HuH-7.5 (cell line): ENCODE measurements around the gene PDZK1.
"Not testable (repeated sequence)": the region's sequence is repeated elsewhere in the genome, so short reads cannot be mapped to it uniquely, and the experiment has no call there.

ENCODE experiments used
- DNase-seq: peaks from one replicate; pipeline ENCODE4 v3.0.0; 2011; ENCODE audit warnings: low spot score

Gene PDZK1

DNA sequence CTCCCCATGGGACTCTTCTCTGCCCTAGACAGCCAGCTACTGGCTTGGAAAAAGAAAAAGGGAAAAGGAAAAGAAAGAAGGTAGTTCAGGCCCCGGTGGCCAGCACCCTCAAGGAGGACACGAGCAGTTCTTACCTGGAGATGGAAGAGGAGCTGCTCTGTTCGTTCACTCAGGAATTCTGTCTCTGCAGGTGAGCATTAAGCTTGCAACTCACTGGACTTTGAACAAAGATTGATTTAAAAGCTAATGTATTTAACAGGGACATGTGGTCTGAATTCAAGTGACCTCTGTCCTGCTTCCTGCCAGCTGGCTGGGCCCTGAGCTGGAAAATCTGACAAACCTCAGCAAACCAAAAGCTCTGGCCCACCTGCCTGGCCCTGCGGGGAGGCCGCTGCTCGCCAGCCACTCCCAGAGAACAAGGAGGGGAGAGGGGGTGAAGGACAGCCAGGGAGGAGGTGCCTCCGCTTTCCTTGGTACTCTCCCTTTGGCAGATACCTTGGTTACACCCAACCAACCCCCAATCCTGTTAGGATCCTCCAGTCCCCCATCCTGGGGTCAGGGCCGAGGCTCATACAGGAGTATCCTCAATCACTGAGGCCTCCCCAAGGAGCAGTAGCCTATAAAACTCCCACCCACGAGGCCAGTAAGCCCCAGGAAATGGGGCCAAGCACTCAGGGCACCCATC is at the start of gene PDZK1:
TSS of gene PDZK1 (minus strand) at position 186 of the 685 bp plus-strand sequence. CDS start 19,347 bp downstream, outside the sequence.
- no peak for DNase-seq

GRCh38 chr1:145751491-145752037 is 44.4 kb upstream of the PDZK1 start:
- DNase-seq: no peak

DNA sequence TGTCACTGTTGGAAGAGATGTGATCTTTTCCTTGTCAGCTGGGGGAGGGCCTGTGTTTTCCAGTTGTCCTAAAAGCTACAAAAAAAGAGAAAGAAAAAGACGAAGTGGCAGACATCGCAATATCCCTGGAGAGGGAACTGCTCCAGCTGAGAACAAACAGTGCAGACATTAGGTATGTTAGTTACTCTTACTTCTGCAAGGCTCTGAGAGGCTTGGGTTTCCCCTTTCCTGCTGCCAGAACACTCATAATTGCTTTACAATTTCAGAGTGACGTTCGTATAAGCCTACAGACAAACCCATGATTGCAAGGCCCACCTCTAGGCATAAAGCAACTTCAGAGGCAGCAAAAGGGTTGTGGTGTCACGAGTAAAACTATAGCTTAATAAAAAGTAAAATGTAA is 43.3 kb upstream of the PDZK1 start:
- DNase-seq: no peak

DNA sequence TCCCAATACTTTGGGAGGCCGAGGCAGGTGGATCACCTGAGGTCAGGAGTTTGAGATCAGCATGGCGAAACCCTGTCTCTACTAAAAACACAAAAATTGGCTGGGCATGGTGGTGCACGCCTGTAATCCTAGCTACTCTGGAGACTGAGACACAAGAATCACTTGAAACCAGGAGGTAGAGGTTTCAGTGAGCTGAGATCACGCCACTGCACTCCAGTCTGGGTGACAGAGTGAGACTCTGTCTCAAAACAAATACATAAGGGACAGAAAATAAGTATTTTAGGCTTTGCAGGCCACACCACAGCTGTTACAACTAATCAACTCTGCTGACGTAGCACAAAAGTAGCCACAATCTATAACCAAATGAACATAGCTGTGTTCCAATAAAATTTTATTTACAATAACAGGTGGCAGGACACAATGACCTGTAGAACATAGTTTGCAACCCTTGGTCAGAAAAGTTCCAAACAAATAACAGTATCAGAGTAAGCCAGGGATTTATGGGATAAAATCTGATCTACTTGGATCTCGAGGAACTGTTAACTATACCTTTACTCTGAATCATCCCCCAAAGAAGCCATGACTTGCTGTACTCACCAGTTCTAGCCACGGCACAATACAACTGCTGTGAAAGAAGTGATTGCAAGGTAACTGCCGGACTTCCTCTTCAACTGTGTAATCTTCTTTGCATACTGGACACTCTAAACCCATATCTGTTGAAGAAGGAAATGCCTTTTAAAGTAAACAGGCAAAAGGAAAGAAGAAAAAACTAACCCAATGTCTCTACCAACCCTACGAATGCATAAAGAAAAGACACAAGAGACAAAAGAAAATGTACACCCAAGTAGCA is 40.5 kb upstream of the PDZK1 start:
- no peak for DNase-seq

- no peak for DNase-seq
Measured at GRCh38 chr1:145740269-145740668, 33.1 kb upstream of the PDZK1 start.

DNA sequence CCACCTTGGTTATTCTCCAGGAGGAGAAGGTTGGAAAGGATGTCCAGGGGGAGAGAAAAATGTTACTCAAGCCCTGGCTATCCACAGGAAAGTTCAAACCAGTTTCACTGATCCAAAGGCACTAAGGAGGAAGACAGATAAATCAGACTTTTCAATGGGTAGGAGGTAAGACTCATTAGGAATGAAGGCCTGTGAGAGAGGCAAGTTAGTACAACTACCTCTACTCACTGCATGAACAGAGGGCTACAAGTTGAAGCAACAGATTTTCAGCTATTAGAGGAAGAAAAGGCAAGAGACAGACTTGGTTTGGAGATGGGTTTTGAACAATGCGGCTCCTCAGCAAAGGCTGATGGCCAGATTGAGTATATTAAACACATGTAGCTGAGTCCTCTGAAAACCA is 29.0 kb upstream of the PDZK1 start:
- no peak for DNase-seq

DNA sequence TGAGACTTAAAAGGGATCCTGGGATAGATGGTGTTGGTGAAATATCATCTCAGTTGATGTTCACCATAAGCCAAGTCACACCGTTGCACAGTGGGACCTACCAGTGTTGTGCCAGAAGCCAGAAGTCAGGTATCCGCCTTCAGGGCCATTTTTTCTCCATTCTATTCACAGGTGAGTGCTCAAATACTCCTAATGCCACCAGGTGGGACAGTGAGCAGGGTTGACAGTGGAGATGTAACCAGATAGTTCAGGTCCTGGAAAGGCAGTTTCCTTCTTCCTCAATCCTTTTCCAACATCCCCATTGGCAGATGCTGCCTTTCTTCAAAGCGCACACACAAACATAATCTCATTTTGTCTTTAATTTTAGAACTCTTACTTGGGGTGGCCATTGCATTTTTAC is 23.7 kb upstream of the PDZK1 start:
- no peak for DNase-seq

- DNase-seq: no peak
Measured at GRCh38 chr1:145730467-145730866, 23.3 kb upstream of the PDZK1 start.

DNA sequence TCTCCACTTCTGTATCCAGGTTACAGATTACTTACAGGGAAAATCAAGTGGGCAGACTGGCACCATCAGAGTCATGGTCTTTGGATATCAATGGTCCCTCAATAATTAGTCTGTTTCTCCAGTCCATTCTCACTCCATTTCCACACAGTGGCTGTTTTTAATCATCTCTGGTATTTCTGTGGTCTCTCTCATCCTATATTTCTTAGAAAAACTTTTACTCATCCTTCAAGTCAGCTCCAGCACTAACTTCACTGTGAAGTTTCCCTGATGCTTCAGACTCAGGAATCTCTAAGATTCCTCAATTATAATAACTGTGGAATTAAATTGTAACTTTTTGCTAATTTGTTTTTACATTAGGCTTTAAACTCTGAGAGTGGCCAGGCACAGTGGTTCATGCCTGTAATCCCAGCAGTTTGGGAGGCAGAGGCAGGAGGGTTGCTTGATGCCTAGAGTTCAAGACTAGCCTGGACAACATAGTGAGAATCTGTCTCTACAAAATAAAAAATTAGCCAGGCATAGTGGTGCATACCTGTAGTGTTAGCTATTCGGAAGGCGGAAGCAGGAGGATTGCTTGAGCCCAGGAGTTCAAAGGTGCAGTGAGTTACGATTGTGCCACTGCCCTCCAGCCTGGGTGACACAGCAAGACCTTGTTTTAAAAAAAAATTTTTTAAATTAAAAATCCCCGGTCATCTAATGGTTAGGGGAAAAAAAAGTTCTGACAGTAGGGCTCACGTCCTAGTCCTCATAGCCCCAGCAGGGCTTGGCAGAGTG is 22.7 kb upstream of the PDZK1 start:
- DNase-seq: no peak

GRCh38 chr1:145729196-145729595 is 22.0 kb upstream of the PDZK1 start:
- DNase-seq: no peak

- DNase-seq: not testable (repeated sequence)
Measured at GRCh38 chr1:145726193-145726592, 19.0 kb upstream of the PDZK1 start.

DNA sequence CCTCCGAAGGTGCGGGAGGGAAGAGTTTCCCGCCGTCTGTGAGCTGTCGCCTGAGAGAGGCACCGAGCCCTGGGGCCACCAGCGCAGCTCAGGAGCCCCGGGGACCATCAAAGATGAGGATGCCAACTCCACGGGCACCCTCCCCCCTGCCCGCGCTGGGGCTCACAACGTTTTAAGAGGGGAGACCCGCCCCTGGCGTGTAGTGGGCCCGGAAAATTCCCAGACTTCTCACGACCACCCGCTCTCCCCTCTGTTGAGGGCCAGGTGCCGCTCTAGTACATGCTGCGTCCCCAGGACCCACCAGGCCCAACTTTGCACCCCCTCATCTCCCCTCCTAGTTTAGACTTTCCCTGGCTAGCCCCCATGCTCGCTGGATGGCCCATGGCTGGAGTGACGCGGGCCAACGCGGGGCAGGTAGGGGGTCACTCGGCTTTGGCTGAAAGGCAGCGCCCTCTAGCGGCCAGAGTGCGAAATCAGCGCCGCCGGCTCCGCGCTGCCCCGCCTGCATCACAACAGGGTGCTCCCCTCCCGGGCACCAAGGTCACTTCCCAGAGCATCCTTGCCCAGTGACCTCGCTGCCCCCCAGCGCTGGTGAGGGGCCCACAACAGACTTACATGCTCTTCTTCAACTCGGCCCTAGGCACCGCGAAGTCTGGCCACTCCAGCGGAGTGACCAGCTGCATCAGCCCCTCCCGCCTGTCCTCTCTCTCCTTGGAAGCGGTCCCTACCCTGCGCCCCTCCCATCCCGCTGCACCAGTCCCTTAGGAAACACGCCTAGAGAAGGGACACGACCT is 13.9 kb upstream of the PDZK1 start:
- peak; percentile 58 for DNase-seq

- DNase-seq: no peak
Measured at GRCh38 chr1:145720556-145720877, 13.3 kb upstream of the PDZK1 start.

- DNase-seq: no peak
Measured at GRCh38 chr1:145719230-145720079, 12.3 kb upstream of the PDZK1 start, which contains the start of gene CD160. Gene CD160, plus strand, starts transcription at chr1:145719499. Its CDS starts 8,829 bp downstream, at chr1:145728328.

- DNase-seq: not testable (repeated sequence)
Measured at GRCh38 chr1:145718465-145718864, 11.3 kb upstream of the PDZK1 start.

DNA sequence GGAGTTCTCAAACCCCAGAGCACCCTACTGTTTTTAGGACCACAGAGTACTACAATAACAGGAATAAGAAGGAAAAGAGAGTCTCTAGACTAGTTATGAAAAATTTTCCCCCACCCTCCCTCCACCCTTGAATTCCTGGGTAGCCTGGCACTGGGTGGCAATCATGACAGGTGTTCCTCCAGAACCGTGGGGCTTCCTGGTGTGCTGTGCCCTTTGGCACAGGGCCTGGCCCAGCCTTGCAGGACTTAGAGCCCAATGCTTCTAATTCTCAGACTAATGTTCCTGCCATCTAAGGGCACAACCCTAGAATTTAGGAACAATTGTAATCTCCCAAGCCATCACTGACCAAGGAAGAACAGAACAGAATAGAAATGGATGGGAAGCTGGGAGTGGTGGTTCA is 10.7 kb upstream of the PDZK1 start:
- no peak for DNase-seq

GRCh38 chr1:145716641-145717345 is 9.6 kb upstream of the PDZK1 start:
- no peak for DNase-seq

- no peak for DNase-seq
Measured at GRCh38 chr1:145714524-145715111, 7.5 kb upstream of the PDZK1 start.

- DNase-seq: no peak
Measured at GRCh38 chr1:145711213-145711651, 4.1 kb upstream of the PDZK1 start.
